SIG-M5 (cell line): ENCODE data around the gene ODF4.

Experiments used
- DNase-seq: peaks from one replicate; lab custom pipeline; 2025; lab: John Stamatoyannopoulos, UW

Gene ODF4

GRCh38 chr17:8339540-8339939 is at the start of gene ODF4:
ODF4 (plus strand) TSS chr17:8339840; CDS start chr17:8340052, 212 bp downstream.
- no peak for DNase-seq

DNA sequence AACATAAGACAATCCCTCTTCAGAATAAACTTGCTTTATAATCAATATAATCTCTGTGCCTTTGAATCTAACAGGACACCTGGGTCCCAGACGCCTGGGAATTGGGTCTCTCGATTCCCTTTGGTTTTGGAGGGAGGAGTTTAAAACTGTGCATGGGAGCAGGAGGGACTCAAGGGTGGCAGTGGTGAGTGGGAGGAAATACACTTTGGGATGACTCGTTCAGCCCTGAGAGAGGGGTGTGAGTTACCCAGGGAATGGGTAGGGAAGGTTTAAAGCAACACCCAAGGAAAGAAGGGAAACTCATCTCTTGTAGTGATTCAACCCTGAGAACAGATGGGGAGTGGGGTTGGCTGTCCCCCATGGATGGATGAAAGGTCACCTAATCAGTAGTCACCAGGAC is 49.6 kb upstream of the ODF4 start:
- DNase-seq: no peak

DNA sequence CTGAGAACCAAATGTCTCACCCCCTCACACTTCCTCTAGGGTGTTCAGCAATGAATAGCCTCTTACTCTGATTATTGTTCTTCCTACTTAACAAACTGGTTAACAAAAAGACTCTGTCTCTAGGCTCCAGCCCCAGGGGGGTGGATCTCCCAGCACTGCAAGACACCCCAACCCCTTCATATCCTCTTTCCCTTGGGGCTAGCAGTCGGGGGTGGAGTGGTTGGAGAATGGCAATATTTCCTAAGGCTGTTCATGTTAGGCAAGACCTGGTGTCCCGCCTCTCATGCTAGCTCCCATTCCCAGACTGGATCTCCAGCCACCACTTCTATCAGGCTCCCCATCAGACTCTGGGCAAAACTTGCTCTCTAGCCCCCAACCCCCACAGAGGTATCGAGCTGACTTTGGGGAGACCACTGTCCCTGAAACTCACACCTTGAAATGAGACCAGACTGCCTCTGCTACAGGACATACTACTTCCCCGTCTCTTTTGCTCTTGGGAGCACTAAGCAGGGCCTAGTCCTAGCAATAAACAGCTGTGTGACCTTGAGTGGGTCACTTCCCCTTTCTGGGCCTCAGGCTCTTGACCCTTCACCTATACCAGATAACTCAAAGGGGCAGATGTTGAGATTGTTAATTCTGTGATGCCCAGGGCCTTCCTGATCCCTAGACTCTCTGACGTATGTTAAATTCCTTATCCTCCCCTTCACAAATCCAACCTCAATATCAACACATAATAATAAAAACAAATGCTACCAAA is 46.8 kb upstream of the ODF4 start:
- no peak for DNase-seq

- no peak for DNase-seq
These were observed 45.3 kb upstream of the ODF4 start for GRCh38 chr17:8294361-8294760.

DNA sequence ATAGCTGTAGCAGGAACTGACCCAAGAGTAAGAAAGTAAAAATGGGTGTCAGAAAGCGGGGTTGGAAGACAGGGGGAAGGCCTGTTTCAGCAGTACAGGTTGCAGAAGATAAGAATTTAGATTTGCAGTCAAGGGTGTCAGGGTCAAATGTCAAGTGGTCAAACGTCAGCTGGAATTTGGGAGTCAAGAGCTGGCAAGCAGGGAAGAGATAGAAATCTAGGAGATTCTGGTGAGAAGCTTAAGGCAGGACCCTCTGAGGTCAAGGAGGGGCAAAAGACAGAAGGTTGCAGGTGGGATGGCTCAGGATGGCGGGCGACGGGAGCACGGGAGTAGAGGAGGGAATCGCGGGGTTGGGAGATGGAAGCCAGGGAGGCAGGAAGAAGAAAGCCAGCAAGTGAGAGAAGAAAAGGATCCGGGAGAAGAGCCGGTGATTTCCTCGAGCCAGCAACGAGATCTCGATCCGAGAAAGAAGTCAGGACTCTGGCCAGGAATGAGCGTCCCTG is 44.8 kb upstream of the ODF4 start:
- no peak for DNase-seq

- no peak for DNase-seq
These were observed 39.4 kb upstream of the ODF4 start for GRCh38 chr17:8300226-8300625.

GRCh38 chr17:8300627-8301242 is 38.9 kb upstream of the ODF4 start:
- peak; percentile 10 for DNase-seq

- no peak for DNase-seq
These were observed 29.0 kb upstream of the ODF4 start for GRCh38 chr17:8310601-8311123.

GRCh38 chr17:8311131-8311790 is 28.4 kb upstream of the ODF4 start:
- DNase-seq: no peak

GRCh38 chr17:8312251-8312650 is 27.4 kb upstream of the ODF4 start:
- no peak for DNase-seq

DNA sequence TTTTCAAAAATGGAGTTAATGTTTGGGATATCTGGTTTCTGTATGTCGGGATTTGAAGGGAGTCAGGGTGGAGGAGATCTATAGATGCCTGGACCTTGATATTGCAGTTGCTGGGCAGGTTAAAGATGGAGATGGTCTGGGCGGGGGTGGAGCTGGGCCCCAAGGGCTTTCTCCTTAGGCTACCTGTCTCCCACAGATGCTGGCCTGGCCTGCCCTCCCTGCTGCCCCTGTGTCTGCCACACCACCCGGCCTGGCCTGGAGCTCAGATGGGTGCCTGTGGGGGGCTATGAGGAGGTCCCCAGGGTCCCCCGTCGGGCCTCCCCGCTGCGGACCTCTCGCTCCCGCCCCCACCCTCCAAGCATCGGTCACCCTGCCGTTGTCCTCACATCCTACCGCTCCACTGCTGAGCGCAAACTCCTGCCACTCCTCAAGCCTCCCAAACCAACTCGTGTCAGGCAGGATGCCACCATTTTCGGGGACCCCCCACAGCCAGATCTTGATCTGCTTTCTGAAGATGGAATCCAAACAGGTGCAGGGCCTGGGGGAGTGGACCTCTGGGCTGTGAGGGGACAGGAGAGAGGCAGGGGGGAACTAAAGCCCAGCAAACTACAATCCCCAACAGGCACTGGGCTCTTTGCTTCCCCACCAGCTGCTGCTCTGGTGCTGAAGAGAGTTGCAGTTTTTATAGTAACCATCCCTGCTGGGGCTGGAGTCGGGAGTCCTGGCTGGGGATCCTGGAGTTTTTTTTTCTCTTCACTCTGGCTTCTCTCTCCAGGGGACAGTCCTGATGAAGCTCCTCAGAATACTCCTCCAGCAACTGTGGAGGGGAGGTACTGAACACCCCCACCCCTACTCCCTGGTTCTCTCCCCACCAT is 26.7 kb upstream of the ODF4 start:
- DNase-seq: no peak

DNA sequence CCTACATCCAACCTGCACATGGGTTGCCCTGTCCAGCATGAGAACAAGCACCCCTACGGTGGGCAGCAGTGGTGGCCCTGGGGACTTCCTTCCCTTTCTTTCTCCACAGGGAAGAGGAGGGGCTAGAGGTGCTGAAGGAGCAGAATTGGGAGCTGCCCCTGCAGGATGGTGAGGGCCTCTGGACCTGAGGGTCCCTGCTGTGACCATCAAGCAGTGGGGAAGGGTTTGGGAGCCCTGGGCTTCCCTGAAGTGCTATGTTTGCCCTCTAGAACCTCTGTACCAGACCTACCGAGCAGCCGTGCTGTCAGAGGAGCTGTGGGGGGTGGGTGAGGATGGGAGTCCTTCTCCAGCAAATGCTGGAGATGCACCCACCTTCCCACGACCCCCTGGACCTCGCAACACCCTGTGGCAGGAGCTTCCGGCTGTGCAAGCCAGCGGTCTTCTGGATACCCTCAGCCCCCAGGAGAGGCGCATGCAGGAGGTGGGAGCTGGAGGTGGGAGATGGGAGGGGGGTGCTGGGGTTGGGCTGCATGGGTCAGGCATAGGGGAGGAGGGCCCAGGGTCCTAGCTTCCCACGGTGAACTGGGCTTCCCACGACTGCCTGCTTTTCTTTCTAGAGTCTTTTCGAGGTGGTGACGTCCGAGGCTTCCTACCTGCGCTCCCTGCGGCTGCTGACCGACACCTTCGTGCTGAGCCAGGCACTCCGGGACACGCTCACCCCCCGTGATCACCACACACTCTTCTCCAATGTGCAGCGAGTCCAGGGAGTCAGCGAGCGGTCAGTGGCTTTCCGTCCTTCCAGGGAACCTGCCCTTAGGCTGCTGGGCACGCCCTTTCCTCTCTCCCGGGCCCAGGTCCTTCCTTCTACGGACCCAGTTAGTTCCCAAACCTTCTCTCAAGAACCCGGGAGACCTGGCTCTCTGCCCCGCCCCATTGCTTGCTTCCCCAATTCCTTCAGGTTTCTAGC is 24.6 kb upstream of the ODF4 start:
- DNase-seq: no peak

GRCh38 chr17:8315764-8316217 is 23.8 kb upstream of the ODF4 start:
- DNase-seq: no peak

GRCh38 chr17:8318010-8318935 is 21.4 kb upstream of the ODF4 start:
- no peak for DNase-seq

DNA sequence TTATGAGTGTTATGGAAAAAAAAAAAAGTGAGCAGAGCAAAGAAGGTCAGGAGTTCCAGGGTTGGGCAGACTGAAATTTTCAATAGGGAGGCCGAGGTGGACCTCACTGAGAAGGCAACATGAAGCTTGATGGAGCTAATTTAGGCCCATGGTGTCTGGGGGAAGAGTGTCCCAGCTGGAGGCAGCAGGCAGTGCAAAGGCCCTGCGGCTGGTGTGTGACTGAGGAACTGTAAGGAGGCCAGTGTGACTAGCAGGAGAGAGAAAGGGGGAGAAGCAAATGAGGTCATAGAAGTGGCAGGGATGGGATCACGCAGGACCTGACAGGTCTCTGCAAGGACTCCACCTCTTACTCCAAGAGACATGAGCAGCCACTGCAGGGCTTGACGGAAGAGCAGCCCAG is 19.4 kb upstream of the ODF4 start:
- DNase-seq: no peak

GRCh38 chr17:8320990-8321389 is 18.6 kb upstream of the ODF4 start:
- DNase-seq: no peak

DNA sequence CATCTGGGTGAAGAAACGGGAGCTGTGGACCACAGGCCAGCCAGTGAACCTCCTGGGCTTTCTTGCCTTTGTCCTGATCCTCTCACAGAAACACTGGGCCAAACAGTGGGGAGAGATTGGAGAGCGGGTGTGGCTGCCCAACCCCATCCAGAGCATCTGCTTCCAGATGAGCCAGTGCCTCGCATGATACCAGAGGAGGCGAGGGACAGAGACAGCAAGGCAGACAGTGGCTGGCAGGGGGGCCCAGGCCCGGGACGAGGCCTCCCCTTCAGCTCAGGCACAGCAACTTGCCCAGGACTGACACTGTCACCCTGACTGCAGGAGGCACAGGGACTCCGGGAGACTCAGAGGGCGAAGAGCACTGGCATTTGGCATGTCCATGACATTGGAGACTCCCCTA is 17.6 kb upstream of the ODF4 start:
- no peak for DNase-seq

GRCh38 chr17:8324132-8324531 is 15.5 kb upstream of the ODF4 start:
- DNase-seq: no peak

- no peak for DNase-seq
These were observed 14.7 kb upstream of the ODF4 start for GRCh38 chr17:8324923-8325322.
